ENCODE data around the gene ORM1. TPM values are rescaled to one million over a fixed set of nuclear protein-coding genes. Genes with fewer than 3 reads are reported as not detected.

Gene ORM1
- total and polyA plus RNA-seq, 4 donors: 1,297 to 69,591 (median 37,095) TPM

DNA sequence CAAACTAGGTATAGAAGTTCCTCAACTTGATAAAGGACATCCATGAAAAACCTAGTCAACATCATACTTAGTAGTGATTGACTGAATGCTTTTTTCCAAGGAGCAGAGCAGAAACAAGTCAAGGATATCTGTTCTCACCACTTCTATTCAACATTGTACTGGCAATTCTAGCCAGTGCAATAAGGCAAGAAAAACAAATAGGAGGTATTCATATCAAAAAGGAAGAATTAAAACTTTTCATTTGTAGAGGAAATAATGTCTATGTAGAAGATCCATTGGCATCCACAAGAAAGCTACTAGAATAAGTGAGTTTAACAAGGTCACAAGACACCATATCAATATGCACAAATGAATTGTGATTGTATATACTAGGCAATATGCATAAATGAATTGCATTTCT is 28.2 kb upstream of the ORM1 start (continued):
- no peak for TF ChIP-seq CTCF (IDR thresholded peaks at IDR 0.05; ENCODE audit: low read depth, low read length, missing input control)
- TF ChIP-seq TAF1 (conservative IDR thresholded peaks at IDR 0.05): no peak
- no peak for TF ChIP-seq FOXA2 (IDR thresholded peaks at IDR 0.05)

GRCh38 chr9:114296338-114296737 is 26.6 kb upstream of the ORM1 start:
- no peak overlapping the region for H3K4me3 ChIP-seq (ENCODE audit: low read depth in 1 of 3, low read length in 3 of 3)
- H3K27me3 ChIP-seq (ENCODE audit: control insufficient read depth in 4 of 4, insufficient read depth in 4 of 4, low read length in 3 of 4): no peaks in the 10 kb centered on the region
- 99% methylated on average over 1 of the region's 1 CpG for WGBS
- DNase-seq (ENCODE audit: low spot score): no peak
- no peak for TF ChIP-seq GABPA (IDR thresholded peaks at IDR 0.05 in 1 of 2, conservative IDR thresholded peaks at IDR 0.05 in 1 of 2)
- TF ChIP-seq, protein P1, sequence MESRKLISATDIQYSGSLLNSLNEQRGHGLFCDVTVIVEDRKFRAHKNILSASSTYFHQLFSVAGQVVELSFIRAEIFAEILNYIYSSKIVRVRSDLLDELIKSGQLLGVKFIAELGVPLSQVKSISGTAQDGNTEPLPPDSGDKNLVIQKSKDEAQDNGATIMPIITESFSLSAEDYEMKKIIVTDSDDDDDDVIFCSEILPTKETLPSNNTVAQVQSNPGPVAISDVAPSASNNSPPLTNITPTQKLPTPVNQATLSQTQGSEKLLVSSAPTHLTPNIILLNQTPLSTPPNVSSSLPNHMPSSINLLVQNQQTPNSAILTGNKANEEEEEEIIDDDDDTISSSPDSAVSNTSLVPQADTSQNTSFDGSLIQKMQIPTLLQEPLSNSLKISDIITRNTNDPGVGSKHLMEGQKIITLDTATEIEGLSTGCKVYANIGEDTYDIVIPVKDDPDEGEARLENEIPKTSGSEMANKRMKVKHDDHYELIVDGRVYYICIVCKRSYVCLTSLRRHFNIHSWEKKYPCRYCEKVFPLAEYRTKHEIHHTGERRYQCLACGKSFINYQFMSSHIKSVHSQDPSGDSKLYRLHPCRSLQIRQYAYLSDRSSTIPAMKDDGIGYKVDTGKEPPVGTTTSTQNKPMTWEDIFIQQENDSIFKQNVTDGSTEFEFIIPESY (IDR thresholded peaks at IDR 0.05): no peak
- TF ChIP-seq, protein P2, sequence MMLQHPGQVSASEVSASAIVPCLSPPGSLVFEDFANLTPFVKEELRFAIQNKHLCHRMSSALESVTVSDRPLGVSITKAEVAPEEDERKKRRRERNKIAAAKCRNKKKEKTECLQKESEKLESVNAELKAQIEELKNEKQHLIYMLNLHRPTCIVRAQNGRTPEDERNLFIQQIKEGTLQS (IDR thresholded peaks at IDR 0.05): no peak
- no peak for TF ChIP-seq RAD21 (IDR thresholded peaks at IDR 0.05)
- TF ChIP-seq YY1 (IDR thresholded peaks at IDR 0.05): no peak
- TF ChIP-seq NR2F2 (IDR thresholded peaks at IDR 0.05): no peak
- TF ChIP-seq RXRA (IDR thresholded peaks at IDR 0.05): no peak
- TF ChIP-seq CTCF (IDR thresholded peaks at IDR 0.05; ENCODE audit: low read depth, low read length, missing input control): no peak
- no peak for TF ChIP-seq JUND (IDR thresholded peaks at IDR 0.05)
- TF ChIP-seq TAF1 (conservative IDR thresholded peaks at IDR 0.05): no peak
- TF ChIP-seq, protein P3, sequence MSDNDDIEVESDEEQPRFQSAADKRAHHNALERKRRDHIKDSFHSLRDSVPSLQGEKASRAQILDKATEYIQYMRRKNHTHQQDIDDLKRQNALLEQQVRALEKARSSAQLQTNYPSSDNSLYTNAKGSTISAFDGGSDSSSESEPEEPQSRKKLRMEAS (IDR thresholded peaks at IDR 0.05): no peak
- no peak for TF ChIP-seq HNF4G (IDR thresholded peaks at IDR 0.05)
- no peak for TF ChIP-seq EGR1 (IDR thresholded peaks at IDR 0.05; ENCODE audit: low read depth in 2 of 2)
- TF ChIP-seq, protein P4, sequence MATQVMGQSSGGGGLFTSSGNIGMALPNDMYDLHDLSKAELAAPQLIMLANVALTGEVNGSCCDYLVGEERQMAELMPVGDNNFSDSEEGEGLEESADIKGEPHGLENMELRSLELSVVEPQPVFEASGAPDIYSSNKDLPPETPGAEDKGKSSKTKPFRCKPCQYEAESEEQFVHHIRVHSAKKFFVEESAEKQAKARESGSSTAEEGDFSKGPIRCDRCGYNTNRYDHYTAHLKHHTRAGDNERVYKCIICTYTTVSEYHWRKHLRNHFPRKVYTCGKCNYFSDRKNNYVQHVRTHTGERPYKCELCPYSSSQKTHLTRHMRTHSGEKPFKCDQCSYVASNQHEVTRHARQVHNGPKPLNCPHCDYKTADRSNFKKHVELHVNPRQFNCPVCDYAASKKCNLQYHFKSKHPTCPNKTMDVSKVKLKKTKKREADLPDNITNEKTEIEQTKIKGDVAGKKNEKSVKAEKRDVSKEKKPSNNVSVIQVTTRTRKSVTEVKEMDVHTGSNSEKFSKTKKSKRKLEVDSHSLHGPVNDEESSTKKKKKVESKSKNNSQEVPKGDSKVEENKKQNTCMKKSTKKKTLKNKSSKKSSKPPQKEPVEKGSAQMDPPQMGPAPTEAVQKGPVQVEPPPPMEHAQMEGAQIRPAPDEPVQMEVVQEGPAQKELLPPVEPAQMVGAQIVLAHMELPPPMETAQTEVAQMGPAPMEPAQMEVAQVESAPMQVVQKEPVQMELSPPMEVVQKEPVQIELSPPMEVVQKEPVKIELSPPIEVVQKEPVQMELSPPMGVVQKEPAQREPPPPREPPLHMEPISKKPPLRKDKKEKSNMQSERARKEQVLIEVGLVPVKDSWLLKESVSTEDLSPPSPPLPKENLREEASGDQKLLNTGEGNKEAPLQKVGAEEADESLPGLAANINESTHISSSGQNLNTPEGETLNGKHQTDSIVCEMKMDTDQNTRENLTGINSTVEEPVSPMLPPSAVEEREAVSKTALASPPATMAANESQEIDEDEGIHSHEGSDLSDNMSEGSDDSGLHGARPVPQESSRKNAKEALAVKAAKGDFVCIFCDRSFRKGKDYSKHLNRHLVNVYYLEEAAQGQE (IDR thresholded peaks at IDR 0.05): no peak
- no peak for TF ChIP-seq FOXA2 (IDR thresholded peaks at IDR 0.05)
- no peak for TF ChIP-seq FOXA1 (IDR thresholded peaks at IDR 0.05)
- no peak overlapping the region for H3K9ac ChIP-seq (ENCODE audit: low read depth in 1 of 2, low read length in 2 of 2)
- H3K4me1 ChIP-seq (ENCODE audit: control insufficient read depth in 4 of 4, insufficient read depth in 4 of 4, low read length in 3 of 4): peaks cover 0 to 7% (median 4%) of the 10 kb centered on the region in 4 donors
- H3K36me3 ChIP-seq (ENCODE audit: control insufficient read depth in 4 of 4, insufficient read depth in 3 of 4, low read depth in 1 of 4, low read length in 3 of 4): peaks cover 6 to 42% (median 27%) of the 10 kb centered on the region in 4 donors
- peaks cover 0 to 7% (median 3%) of the 10 kb centered on the region in 4 donors for H3K9me3 ChIP-seq (ENCODE audit: control insufficient read depth in 4 of 4, low read length in 3 of 4)
- no peak overlapping the region for H3K27ac ChIP-seq (ENCODE audit: low read depth in 1 of 2, low read length in 2 of 2)

Data from liver (tissue), 9 donors.